Loucy (cell line): ENCODE results near the gene COX6B2.

Experiments
- CTCF ChIP-seq: fragments of 200-600 bp; sonication (generic); conservative IDR thresholded peaks from 2 replicates; pipeline ENCODE4 v1.5.1; 2014; ENCODE audit warnings: mild to moderate bottlenecking, antibody characterized with exemption, low read length
- EZH2phosphoT487 ChIP-seq: fragments of 200-600 bp; IDR thresholded peaks from 2 replicates; pipeline ENCODE4 v1.6.1; 2018; ENCODE audit warnings: antibody characterized with exemption, mild to moderate bottlenecking, moderate library complexity, borderline replicate concordance

- TF ChIP-seq CTCF (no peak), EZH2phosphoT487 (no peak)
Measured at GRCh38 chr19:55362990-55363716, 8.6 kb upstream of the COX6B2 start, which contains the start of gene GARIN5B.
